GM12878 (cell line): ENCODE data around the gene INHA. TPM values are rescaled to one million over a fixed set of nuclear protein-coding genes. Genes with fewer than 3 reads are reported as not detected.

Experiments
- ATAC-seq: fragments of 200-7000 bp; cut with Tn5 transposase; 3 replicates; pipeline ENCODE4 v1.9.1; 2020; ENCODE audit warnings: mild to moderate bottlenecking, moderate library complexity
- BruUV-seq: library from RNA; stranded (reverse); fragments of 400-500 nt; replicated peaks from 2 replicates; lab custom pipeline; 2021; lab: Mats Ljungman, UMichigan
- CTCF ChIA-PET: fragments of 300-600 bp; sonication (Branson Sonifier 250); formaldehyde crosslinking; extraction: SDS; loops from one replicate; lab custom pipeline; 2021; ENCODE audit warnings: inconsistent platforms; lab: Yijun Ruan, JAX
- POLR2A ChIA-PET: fragments of 350-600 bp; formaldehyde crosslinking; extraction: SDS; loops from one replicate; lab custom pipeline; 2021; ENCODE audit warnings: inconsistent platforms; lab: Charles Lee
- RAD21 ChIA-PET: fragments of 300-600 bp; sonication (Branson Sonifier 250); formaldehyde crosslinking; loops from one replicate; lab custom pipeline; 2023; ENCODE audit warnings: antibody characterized with exemption; ENCODE audit not compliant: unreplicated experiment; lab: Charles Lee
- SMC1A ChIA-PET: fragments of 300-600 bp; sonication (Branson Sonifier 250); formaldehyde crosslinking; loops from one replicate; lab custom pipeline; 2023; ENCODE audit not compliant: unreplicated experiment, uncharacterized antibody; lab: Charles Lee
- DNase-seq: peaks from one replicate; pipeline ENCODE4 v3.0.0-alpha.2; 2011; ENCODE audit warnings: low read depth, low spot score
- FAIRE-seq: peaks from 3 replicates; lab custom pipeline; 2011; peaks lifted over from hg19 to GRCh38; lab: Jason Lieb, UNC
- H2AFZ ChIP-seq: 2 replicates; pipeline ENCODE4 v1.6.0; 2011; ENCODE audit warnings: low read depth, low read length, control low read depth; ENCODE audit not compliant: control insufficient read depth
- H3K27ac ChIP-seq: 2 replicates; pipeline ENCODE4 v1.5.1; 2011; ENCODE audit warnings: control low read depth; ENCODE audit not compliant: control insufficient read depth, insufficient read depth
- H3K27me3 ChIP-seq, 2 experiments: replicated peaks in 1 of 2; 2 replicates each; pipeline versions ENCODE4 v1.6.0 to v1.6.1; 2011; ENCODE audit warnings: low read length in 1 of 2; ENCODE audit not compliant: control insufficient read depth in 2 of 2, insufficient read depth in 2 of 2
- H3K36me3 ChIP-seq, 2 experiments: 2 replicates each; pipeline ENCODE4 v1.5.1; 2011; ENCODE audit warnings: low read length in 1 of 2; ENCODE audit not compliant: control insufficient read depth in 2 of 2, insufficient read depth in 2 of 2
- H3K4me1 ChIP-seq: 2 replicates; pipeline ENCODE4 v1.6.1; 2011; ENCODE audit warnings: mild to moderate bottlenecking, low read length, moderate library complexity, mixed read lengths; ENCODE audit not compliant: control insufficient read depth, insufficient read depth
- H3K4me2 ChIP-seq: 2 replicates; pipeline ENCODE4 v1.6.0; 2011; ENCODE audit warnings: control low read depth; ENCODE audit not compliant: control insufficient read depth, insufficient read depth
- H3K4me3 ChIP-seq: fragments of 200-600 bp; sonication (generic); 2 replicates; pipeline ENCODE4 v1.5.1; 2016
- H3K79me2 ChIP-seq: 2 replicates; pipeline ENCODE4 v1.6.0; 2011; ENCODE audit warnings: low read length; ENCODE audit not compliant: control insufficient read depth, insufficient read depth
- H3K9ac ChIP-seq: 2 replicates; pipeline ENCODE4 v1.8.0; 2011; ENCODE audit warnings: low read length, control low read depth, mixed read lengths; ENCODE audit not compliant: control insufficient read depth, insufficient read depth
- H3K9me3 ChIP-seq: replicated peaks from 3 replicates; pipeline ENCODE4 v1.5.1; 2011; ENCODE audit warnings: mild to moderate bottlenecking, low read length; ENCODE audit not compliant: control insufficient read depth, insufficient read depth
- H4K20me1 ChIP-seq: 2 replicates; pipeline ENCODE4 v1.6.0; 2011; ENCODE audit not compliant: control insufficient read depth, insufficient read depth
- CEBPB ChIP-seq, 2 experiments: fragments of 150-350 bp in 1 of 2; IDR thresholded peaks; 2 replicates each; pipeline ENCODE4 v1.6.1; 2012 to 2014; ENCODE audit warnings: low read depth in 2 of 2, low read length in 2 of 2, borderline replicate concordance in 1 of 2, inconsistent platforms in 1 of 2
- EP300 ChIP-seq, 2 experiments: fragments of 150-350 bp in 1 of 2; IDR thresholded peaks; 2 replicates each; pipeline ENCODE4 v1.6.1; 2011 to 2012; ENCODE audit warnings: low read depth in 2 of 2, low read length in 2 of 2, borderline replicate concordance in 1 of 2, improper control_type of control experiment in 1 of 2, inconsistent platforms in 1 of 2; ENCODE audit not compliant: control insufficient read depth in 1 of 2
- HDAC2 ChIP-seq: fragments of 200-600 bp; sonication (generic); IDR thresholded peaks from 2 replicates; pipeline ENCODE4 v1.6.1; 2017
- JUND ChIP-seq: IDR thresholded peaks from 2 replicates; pipeline ENCODE4 v1.6.1; 2012; ENCODE audit warnings: low read depth, mild to moderate bottlenecking, low read length, improper control_type of control experiment, moderate library complexity
- KAT2A ChIP-seq: conservative IDR thresholded peaks from 2 replicates; pipeline ENCODE4 v1.6.1; 2011; ENCODE audit warnings: low read depth, low read length; ENCODE audit not compliant: control insufficient read depth
- KLF5 ChIP-seq: fragments of 450-650 bp; IDR thresholded peaks from 2 replicates; pipeline ENCODE4 v1.6.1; 2014; ENCODE audit warnings: mild to moderate bottlenecking; ENCODE audit not compliant: partially characterized antibody
- MTA3 ChIP-seq: IDR thresholded peaks from 2 replicates; pipeline ENCODE4 v1.6.1; 2012; ENCODE audit warnings: low read length, inconsistent platforms, borderline replicate concordance
- RBBP5 ChIP-seq: fragments of 200-600 bp; sonication (generic); conservative IDR thresholded peaks from 2 replicates; pipeline ENCODE4 v1.6.1; 2016
- RUNX3 ChIP-seq: IDR thresholded peaks from 2 replicates; pipeline ENCODE4 v1.6.1; 2012; ENCODE audit warnings: low read length, inconsistent platforms
- STAT1 ChIP-seq: fragments of 450-650 bp; conservative IDR thresholded peaks from 2 replicates; pipeline ENCODE4 v1.6.1; 2014; ENCODE audit warnings: antibody characterized with exemption, mild to moderate bottlenecking
- TCF12 ChIP-seq: IDR thresholded peaks from 2 replicates; pipeline ENCODE4 v1.6.1; 2011; ENCODE audit warnings: low read depth, mild to moderate bottlenecking, low read length
- ZBED1 ChIP-seq: IDR thresholded peaks from 2 replicates; pipeline ENCODE4 v1.6.1; 2016; ENCODE audit warnings: borderline replicate concordance
- WGBS: methylation state at CpG from one replicate; pipeline ENCODE4 v1.1.6; 2016; ENCODE audit warnings: low lambda C conversion rate; ENCODE audit not compliant: insufficient replicate concordance, insufficient coverage; ENCODE audit errors: missing lambda C conversion rate; 5-methylcytosine and 5-hydroxymethylcytosine counted together
- in situ Hi-C: fragments of 300-500 bp; cut with MboI; formaldehyde crosslinking; loops from 9 replicates; pipeline ENCODE4 v1.14.3; 2018; ENCODE audit warnings: mixed read lengths
- intact Hi-C: fragments of 100-400 bp; cut with micrococcal nuclease; formaldehyde crosslinking; loops from one replicate; pipeline ENCODE4 v1.14.2; 2022; ENCODE audit not compliant: unreplicated experiment
- polyA plus RNA-seq, 11 experiments: library from polyadenylated mRNA; depleted of rRNA in 4 of 11; unstranded in 6 of 11; stranded (reverse) in 5 of 11; fragments of >200 nt; fragmentation: Nextera tagmentation in 4 of 11; fragmentation: Illumina TruSeq in 1 of 11; extraction: Ambion mirVana in 4 of 11; extraction: Trizol in 1 of 11; gene quantifications; 1 replicate in 1 of 11; 2 replicates in 10 of 11; pipeline versions ENCODE4 v1.2.1 to v1.2.3, GENCODE V29; 2011 to 2016; ENCODE audit warnings: inconsistent platforms in 2 of 11, missing spikeins in 2 of 11, low read depth in 1 of 11
- total RNA-seq, 4 experiments: library from RNA; depleted of rRNA in 3 of 4; stranded (reverse); fragments of >200 nt in 3 of 4; fragmentation: Illumina TruSeq in 1 of 4; extraction: Trizol in 1 of 4; gene quantifications; 2 replicates each; pipeline versions ENCODE4 v1.2.1 to v1.2.3, GENCODE V29; 2013 to 2021
- TF ChIP-seq, protein P1 (sequence below): IDR thresholded peaks from 2 replicates; pipeline ENCODE4 v1.6.1; 2012; ENCODE audit warnings: mild to moderate bottlenecking, low read depth, low read length

The INHA gene
- total and polyA plus RNA-seq, 10 of the 15 experiments (the other 5 are each of a cell fraction or from before 2014, with no cell fraction given): not detected

DNA sequence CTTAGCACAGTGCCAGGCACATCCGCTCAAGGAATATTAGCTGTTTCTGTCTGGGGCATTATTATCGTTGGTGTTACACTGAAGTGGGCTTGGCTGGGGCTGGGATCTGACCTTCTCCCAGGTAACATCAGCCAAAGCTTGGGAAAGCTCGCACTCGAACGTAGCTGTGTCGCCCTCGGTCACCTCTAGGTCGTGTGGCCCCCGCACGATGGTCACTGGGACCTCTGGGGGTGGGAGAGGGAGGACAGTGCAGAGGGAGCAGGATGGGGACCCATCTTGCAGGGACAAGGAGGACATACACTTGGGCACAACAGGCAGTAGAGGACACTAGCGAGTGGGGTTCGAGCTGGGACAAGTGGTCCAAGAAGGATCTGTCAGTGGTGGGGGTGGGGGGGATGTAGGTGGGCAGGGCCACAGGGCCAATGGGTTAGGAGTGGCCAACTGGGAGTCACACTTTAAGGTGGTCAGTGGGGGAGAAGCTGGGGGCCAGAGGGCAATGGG is 18.6 kb upstream of the INHA start:
- BruUV-seq: no TSS peak
- ChIA-PET CTCF (interaction anchor here (1.9 kb wide), 1 partner anchor 13 kb away, joined by 7 read pairs; no protein-coding TSS in a partner anchor), SMC1A (no interaction called here), POLR2A (no interaction called here), RAD21 (no interaction called here)
- in situ Hi-C loops: no loop called here
- Histone ChIP-seq H3K9ac (no peak overlapping the region), H3K36me3 (no peaks in the 10 kb centered on the region), H3K27ac (no peak overlapping the region), H3K4me1 (no peaks in the 10 kb centered on the region; the same call in 1 of the 2 replicates), H3K79me2 (no peaks in the 10 kb centered on the region), H3K4me3 (no peak overlapping the region), H2AFZ (no peak overlapping the region), H3K27me3 (peaks cover 3 to 8% of the 10 kb centered on the region in 2 experiments), H4K20me1 (no peaks in the 10 kb centered on the region), H3K9me3 (no peaks in the 10 kb centered on the region; the same call in 2 of the 3 replicates), H3K4me2 (no peak overlapping the region)
- DNase-seq (no peak), ATAC-seq (no peak), FAIRE-seq (no peak)
- intact Hi-C loops: no loop called here
- 76% methylated on average over 12 of the region's 12 CpGs for WGBS
- TF ChIP-seq STAT1 (no peak), TCF12 (no peak), ZBED1 (no peak), EP300 (IDR thresholded peaks at IDR 0.05; ENCODE audit: borderline replicate concordance in 1 of 2, control insufficient read depth in 1 of 2, low read depth in 2 of 2, low read length in 2 of 2) (no peak), RBBP5 (no peak)

DNA sequence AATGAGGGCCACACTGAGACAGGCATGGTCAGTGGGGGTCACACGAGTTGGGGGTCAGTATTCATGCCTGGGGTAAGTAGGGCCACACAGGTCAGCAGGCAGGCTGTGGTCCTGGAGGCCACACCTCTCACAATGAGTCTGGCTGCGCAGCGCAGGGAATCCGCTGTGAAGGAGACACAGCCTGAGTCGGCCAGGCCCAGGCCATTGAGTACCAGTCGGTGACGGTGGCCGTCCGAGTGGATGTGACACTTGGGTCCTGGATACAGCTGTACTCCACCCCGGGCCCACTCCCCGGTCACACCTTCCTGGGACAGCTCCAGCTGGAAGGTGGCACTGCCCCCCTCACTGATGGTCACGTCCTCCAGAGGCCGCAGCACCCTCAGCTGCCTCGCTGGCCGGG is 17.8 kb upstream of the INHA start:
- H3K9ac ChIP-seq: no peak overlapping the region
- ChIA-PET POLR2A (no interaction called here), CTCF (no interaction called here), RAD21 (no interaction called here), SMC1A (no interaction called here)
- FAIRE-seq (no peak), ATAC-seq (no peak), DNase-seq (no peak)
- H4K20me1 ChIP-seq: no peaks in the 10 kb centered on the region
- in situ Hi-C loops: no loop called here
- no peaks in the 10 kb centered on the region; the same call in 1 of the 2 replicates for H3K4me1 ChIP-seq
- intact Hi-C loops: no loop called here
- H3K9me3 ChIP-seq: no peaks in the 10 kb centered on the region; the same call in 2 of the 3 replicates
- TF ChIP-seq STAT1 (no peak), KAT2A (no peak), MTA3 (no peak), HDAC2 (no peak), JUND (no peak), RUNX3 (no peak), KLF5 (no peak), CEBPB (IDR thresholded peaks at IDR 0.05; ENCODE audit: borderline replicate concordance in 1 of 2, low read depth in 2 of 2, low read length in 2 of 2) (no peak)
- TF ChIP-seq, protein P1, sequence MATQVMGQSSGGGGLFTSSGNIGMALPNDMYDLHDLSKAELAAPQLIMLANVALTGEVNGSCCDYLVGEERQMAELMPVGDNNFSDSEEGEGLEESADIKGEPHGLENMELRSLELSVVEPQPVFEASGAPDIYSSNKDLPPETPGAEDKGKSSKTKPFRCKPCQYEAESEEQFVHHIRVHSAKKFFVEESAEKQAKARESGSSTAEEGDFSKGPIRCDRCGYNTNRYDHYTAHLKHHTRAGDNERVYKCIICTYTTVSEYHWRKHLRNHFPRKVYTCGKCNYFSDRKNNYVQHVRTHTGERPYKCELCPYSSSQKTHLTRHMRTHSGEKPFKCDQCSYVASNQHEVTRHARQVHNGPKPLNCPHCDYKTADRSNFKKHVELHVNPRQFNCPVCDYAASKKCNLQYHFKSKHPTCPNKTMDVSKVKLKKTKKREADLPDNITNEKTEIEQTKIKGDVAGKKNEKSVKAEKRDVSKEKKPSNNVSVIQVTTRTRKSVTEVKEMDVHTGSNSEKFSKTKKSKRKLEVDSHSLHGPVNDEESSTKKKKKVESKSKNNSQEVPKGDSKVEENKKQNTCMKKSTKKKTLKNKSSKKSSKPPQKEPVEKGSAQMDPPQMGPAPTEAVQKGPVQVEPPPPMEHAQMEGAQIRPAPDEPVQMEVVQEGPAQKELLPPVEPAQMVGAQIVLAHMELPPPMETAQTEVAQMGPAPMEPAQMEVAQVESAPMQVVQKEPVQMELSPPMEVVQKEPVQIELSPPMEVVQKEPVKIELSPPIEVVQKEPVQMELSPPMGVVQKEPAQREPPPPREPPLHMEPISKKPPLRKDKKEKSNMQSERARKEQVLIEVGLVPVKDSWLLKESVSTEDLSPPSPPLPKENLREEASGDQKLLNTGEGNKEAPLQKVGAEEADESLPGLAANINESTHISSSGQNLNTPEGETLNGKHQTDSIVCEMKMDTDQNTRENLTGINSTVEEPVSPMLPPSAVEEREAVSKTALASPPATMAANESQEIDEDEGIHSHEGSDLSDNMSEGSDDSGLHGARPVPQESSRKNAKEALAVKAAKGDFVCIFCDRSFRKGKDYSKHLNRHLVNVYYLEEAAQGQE: no peak
- H3K4me3 ChIP-seq: no peak overlapping the region
- no peak overlapping the region for H3K4me2 ChIP-seq
- BruUV-seq: no TSS peak
- no peak overlapping the region for H2AFZ ChIP-seq
- peaks cover 3 to 8% of the 10 kb centered on the region in 2 experiments for H3K27me3 ChIP-seq
- no peaks in the 10 kb centered on the region for H3K79me2 ChIP-seq
- H3K36me3 ChIP-seq: no peaks in the 10 kb centered on the region
- no peak overlapping the region for H3K27ac ChIP-seq
- 78% methylated on average over 15 of the region's 15 CpGs for WGBS
